ENCODE results near the gene LIN7A. TPM values are rescaled to one million over a fixed set of nuclear protein-coding genes. Genes with fewer than 3 reads are reported as not detected.

LIN7A gene
- total and polyA plus RNA-seq, 2 donors (not counting 1 experiment from before 2014, with no cell fraction given) = 22.8 to 35.3 TPM

DNA sequence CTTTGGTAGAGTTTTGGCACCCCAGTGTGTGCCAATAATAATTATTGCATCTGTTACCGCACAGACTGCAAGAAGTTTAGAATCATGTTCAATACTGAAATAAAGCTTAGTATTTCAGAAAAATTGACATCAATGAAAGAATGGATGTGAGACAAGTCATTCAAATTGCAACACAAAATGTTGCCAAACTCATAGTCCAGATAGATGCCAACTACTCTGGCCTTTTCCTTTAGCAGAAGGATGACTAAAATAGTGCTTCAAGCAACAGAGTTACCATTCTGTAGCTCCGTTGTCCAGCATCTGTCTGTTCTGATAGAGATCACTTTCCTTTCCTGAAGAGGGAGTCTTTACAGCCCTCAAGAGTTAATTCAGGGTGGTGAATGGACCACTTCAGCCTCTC lies 77.5 kb downstream of the LIN7A start:
- Histone ChIP-seq H2AFZ (ENCODE audit: low read length) (no peak overlapping the region), H3K79me2 (ENCODE audit: control insufficient read depth, insufficient read depth, low read length) (no peaks in the 10 kb centered on the region), H3K36me3 (ENCODE audit: control insufficient read depth, insufficient read depth, low read length) (no peaks in the 10 kb centered on the region), H3K27ac (ENCODE audit: insufficient read depth, low read length) (no peak overlapping the region), H3K4me2 (ENCODE audit: extremely low read depth, insufficient read depth, low read length) (no peak overlapping the region), H3K4me1 (ENCODE audit: control insufficient read depth, extremely low read depth, insufficient read depth, low read length) (peaks cover 20% of the 10 kb centered on the region), H3K4me3 (replicated peaks in 1 of 4; ENCODE audit: control extremely low read depth in 1 of 4, insufficient read depth in 1 of 4, low read depth in 3 of 4, low read length in 4 of 4) (no peak overlapping the region), H4K20me1 (ENCODE audit: control insufficient read depth, extremely low read depth, insufficient read depth, low read length) (no peaks in the 10 kb centered on the region), H3K9ac (ENCODE audit: insufficient read depth, low read length) (no peak overlapping the region), H3K27me3 (ENCODE audit: control insufficient read depth, insufficient read depth, low read length) (no peaks in the 10 kb centered on the region), H3K9me3 (ENCODE audit: control insufficient read depth, insufficient read depth, low read depth, low read length) (no peaks in the 10 kb centered on the region)
- DNase-seq (ENCODE audit: low read depth in 2 of 2) = peak in 1 of 2 donors; percentile 28
- no peak for TF ChIP-seq EZH2 (IDR thresholded peaks at IDR 0.05; ENCODE audit: low read length, missing control alignments)
- TF ChIP-seq, protein P1, sequence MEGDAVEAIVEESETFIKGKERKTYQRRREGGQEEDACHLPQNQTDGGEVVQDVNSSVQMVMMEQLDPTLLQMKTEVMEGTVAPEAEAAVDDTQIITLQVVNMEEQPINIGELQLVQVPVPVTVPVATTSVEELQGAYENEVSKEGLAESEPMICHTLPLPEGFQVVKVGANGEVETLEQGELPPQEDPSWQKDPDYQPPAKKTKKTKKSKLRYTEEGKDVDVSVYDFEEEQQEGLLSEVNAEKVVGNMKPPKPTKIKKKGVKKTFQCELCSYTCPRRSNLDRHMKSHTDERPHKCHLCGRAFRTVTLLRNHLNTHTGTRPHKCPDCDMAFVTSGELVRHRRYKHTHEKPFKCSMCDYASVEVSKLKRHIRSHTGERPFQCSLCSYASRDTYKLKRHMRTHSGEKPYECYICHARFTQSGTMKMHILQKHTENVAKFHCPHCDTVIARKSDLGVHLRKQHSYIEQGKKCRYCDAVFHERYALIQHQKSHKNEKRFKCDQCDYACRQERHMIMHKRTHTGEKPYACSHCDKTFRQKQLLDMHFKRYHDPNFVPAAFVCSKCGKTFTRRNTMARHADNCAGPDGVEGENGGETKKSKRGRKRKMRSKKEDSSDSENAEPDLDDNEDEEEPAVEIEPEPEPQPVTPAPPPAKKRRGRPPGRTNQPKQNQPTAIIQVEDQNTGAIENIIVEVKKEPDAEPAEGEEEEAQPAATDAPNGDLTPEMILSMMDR (conservative IDR thresholded peaks at IDR 0.05 in 1 of 2, IDR thresholded peaks at IDR 0.05 in 1 of 2; ENCODE audit: low read depth in 1 of 2, low read length in 2 of 2) = no peak

DNA sequence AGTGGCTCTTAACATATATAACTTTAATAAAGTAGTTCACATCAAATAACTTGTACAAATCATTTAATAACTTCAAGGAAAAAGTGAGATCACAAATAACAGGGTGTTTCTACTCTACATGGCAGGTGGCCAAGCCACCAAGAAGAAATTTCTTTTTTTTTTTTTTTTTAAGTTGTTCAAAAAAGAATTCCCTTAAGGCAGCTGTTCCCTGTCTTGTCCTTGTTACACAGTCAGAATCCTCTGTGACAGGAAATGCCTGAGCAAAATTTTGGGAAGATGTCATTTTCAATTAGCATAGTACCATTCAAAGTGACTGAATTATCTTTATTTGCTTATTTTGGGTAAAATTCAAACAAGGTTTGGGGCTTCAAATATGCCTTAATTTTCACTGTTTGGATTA lies 79.4 kb downstream of the LIN7A start:
- Histone ChIP-seq H2AFZ (ENCODE audit: low read length) (no peak overlapping the region), H3K36me3 (ENCODE audit: control insufficient read depth, insufficient read depth, low read length) (no peaks in the 10 kb centered on the region), H3K27ac (ENCODE audit: insufficient read depth, low read length) (no peak overlapping the region), H3K4me3 (replicated peaks in 1 of 4; ENCODE audit: control extremely low read depth in 1 of 4, insufficient read depth in 1 of 4, low read depth in 3 of 4, low read length in 4 of 4) (no peak overlapping the region), H3K9me3 (ENCODE audit: control insufficient read depth, insufficient read depth, low read depth, low read length) (no peaks in the 10 kb centered on the region), H3K4me2 (ENCODE audit: extremely low read depth, insufficient read depth, low read length) (no peak overlapping the region), H4K20me1 (ENCODE audit: control insufficient read depth, extremely low read depth, insufficient read depth, low read length) (no peaks in the 10 kb centered on the region), H3K27me3 (ENCODE audit: control insufficient read depth, insufficient read depth, low read length) (no peaks in the 10 kb centered on the region), H3K4me1 (ENCODE audit: control insufficient read depth, extremely low read depth, insufficient read depth, low read length) (peaks cover 20% of the 10 kb centered on the region), H3K9ac (ENCODE audit: insufficient read depth, low read length) (no peak overlapping the region), H3K79me2 (ENCODE audit: control insufficient read depth, insufficient read depth, low read length) (no peaks in the 10 kb centered on the region)
- peak; percentile 39 to 46 for DNase-seq (ENCODE audit: low read depth in 2 of 2)
- no peak for TF ChIP-seq EZH2 (IDR thresholded peaks at IDR 0.05; ENCODE audit: low read length, missing control alignments)
- TF ChIP-seq, protein P1 (conservative IDR thresholded peaks at IDR 0.05 in 1 of 2, IDR thresholded peaks at IDR 0.05 in 1 of 2; ENCODE audit: low read depth in 1 of 2, low read length in 2 of 2) = no peak

DNA sequence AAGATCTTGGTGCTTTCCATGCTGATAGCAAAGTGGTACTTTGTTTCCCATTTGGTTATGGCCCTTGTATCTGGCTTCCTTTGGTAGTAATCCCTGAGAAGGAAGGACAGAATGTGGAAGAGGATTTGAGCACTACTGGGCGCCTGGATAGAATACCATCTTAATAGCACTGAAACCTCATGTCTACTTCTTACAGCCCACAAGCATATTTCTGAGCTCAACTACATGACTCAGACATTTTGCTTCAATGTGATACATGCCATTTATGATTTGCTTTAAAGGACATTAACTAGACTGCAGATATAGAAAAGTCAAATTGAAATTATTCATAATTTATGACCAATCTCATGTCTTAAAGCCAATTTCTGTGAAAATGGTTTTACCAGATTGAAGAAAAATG lies 80.4 kb downstream of the LIN7A start:
- Histone ChIP-seq H3K27me3 (ENCODE audit: control insufficient read depth, insufficient read depth, low read length) (no peaks in the 10 kb centered on the region), H3K79me2 (ENCODE audit: control insufficient read depth, insufficient read depth, low read length) (no peaks in the 10 kb centered on the region), H3K27ac (ENCODE audit: insufficient read depth, low read length) (no peak overlapping the region), H3K4me2 (ENCODE audit: extremely low read depth, insufficient read depth, low read length) (no peak overlapping the region), H3K4me1 (ENCODE audit: control insufficient read depth, extremely low read depth, insufficient read depth, low read length) (peaks cover 13% of the 10 kb centered on the region), H3K4me3 (replicated peaks in 1 of 4; ENCODE audit: control extremely low read depth in 1 of 4, insufficient read depth in 1 of 4, low read depth in 3 of 4, low read length in 4 of 4) (no peak overlapping the region), H3K36me3 (ENCODE audit: control insufficient read depth, insufficient read depth, low read length) (no peaks in the 10 kb centered on the region), H4K20me1 (ENCODE audit: control insufficient read depth, extremely low read depth, insufficient read depth, low read length) (no peaks in the 10 kb centered on the region), H3K9me3 (ENCODE audit: control insufficient read depth, insufficient read depth, low read depth, low read length) (no peaks in the 10 kb centered on the region), H3K9ac (ENCODE audit: insufficient read depth, low read length) (no peak overlapping the region), H2AFZ (ENCODE audit: low read length) (no peak overlapping the region)
- peak in 1 of 2 donors; percentile 84 for DNase-seq (ENCODE audit: low read depth in 2 of 2)
- TF ChIP-seq, protein P1 (conservative IDR thresholded peaks at IDR 0.05 in 1 of 2, IDR thresholded peaks at IDR 0.05 in 1 of 2; ENCODE audit: low read depth in 1 of 2, low read length in 2 of 2) = no peak
- TF ChIP-seq EZH2 (IDR thresholded peaks at IDR 0.05; ENCODE audit: low read length, missing control alignments) = no peak
